HEK293 (cell line): ENCODE measurements around the gene TBC1D4.

Experiments
- CTCF ChIA-PET: fragments of 350-600 bp; formaldehyde crosslinking; extraction: SDS; loops from one replicate; lab custom pipeline; 2021; ENCODE audit warnings: antibody characterized with exemption; lab: Yijun Ruan, JAX
- POLR2A ChIA-PET: fragments of 300-600 bp; formaldehyde crosslinking; extraction: SDS; loops from one replicate; lab custom pipeline; 2020; ENCODE audit warnings: antibody characterized with exemption, inconsistent platforms; lab: Yijun Ruan, JAX
- H3K27ac ChIP-seq: fragments of 200-500 bp; sonication (Bioruptor generic); 2 replicates; pipeline ENCODE4 v1.5.1; 2014; ENCODE audit warnings: low read depth, low read length, control low read depth, inconsistent platforms; ENCODE audit errors: extremely low read depth
- H3K36me3 ChIP-seq, 2 experiments: fragments of 200-500 bp in 1 of 2; sonication (Bioruptor generic) in 1 of 2; 1 replicate in 1 of 2; 2 replicates in 1 of 2; pipeline ENCODE4 v1.5.1; 2014 to 2017; ENCODE audit warnings: inconsistent platforms in 2 of 2, low read length in 2 of 2; ENCODE audit not compliant: control insufficient read depth in 2 of 2, insufficient read depth in 1 of 2
- H3K4me1 ChIP-seq: fragments of 200-500 bp; sonication (Bioruptor generic); 2 replicates; pipeline ENCODE4 v1.5.1; 2014; ENCODE audit warnings: mild to moderate bottlenecking, low read length, inconsistent platforms; ENCODE audit not compliant: control insufficient read depth, insufficient read depth
- H3K4me3 ChIP-seq: 2 replicates; pipeline ENCODE4 v1.5.1; 2011; ENCODE audit warnings: low read depth, mild to moderate bottlenecking, control low read depth, low read length, moderate library complexity
- H3K9me3 ChIP-seq: fragments of 200-500 bp; sonication (Bioruptor generic); 2 replicates; pipeline ENCODE4 v1.5.1; 2014; ENCODE audit warnings: low read depth, low read length, inconsistent platforms; ENCODE audit not compliant: control insufficient read depth, insufficient read depth
- CTCF ChIP-seq: fragments of 450-650 bp; formaldehyde crosslinking; IDR thresholded peaks from 2 replicates; pipeline ENCODE4 v1.5.1; 2016; ENCODE audit warnings: missing biosample characterization, missing genetic modification characterization
- OSR2 ChIP-seq: fragments of 450-650 bp; formaldehyde crosslinking; IDR thresholded peaks from 2 replicates; pipeline ENCODE4 v1.5.1; 2016; ENCODE audit warnings: missing biosample characterization, missing genetic modification characterization
- PRDM1 ChIP-seq: fragments of 450-650 bp; formaldehyde crosslinking; IDR thresholded peaks from 2 replicates; pipeline ENCODE4; 2016; ENCODE audit warnings: missing biosample characterization, missing genetic modification characterization
- PRDM2 ChIP-seq: fragments of 450-650 bp; formaldehyde crosslinking; IDR thresholded peaks from 2 replicates; pipeline ENCODE4 v1.5.1; 2016; ENCODE audit warnings: missing biosample characterization, missing genetic modification characterization, borderline replicate concordance
- PRDM6 ChIP-seq: fragments of 450-650 bp; formaldehyde crosslinking; IDR thresholded peaks from 2 replicates; pipeline ENCODE4 v1.5.1; 2017; ENCODE audit warnings: missing biosample characterization, missing genetic modification characterization
- ZBTB44 ChIP-seq: fragments of 450-650 bp; IDR thresholded peaks from 2 replicates; pipeline ENCODE4 v1.5.1; 2018; ENCODE audit warnings: missing biosample characterization, mild to moderate bottlenecking, missing genetic modification characterization
- ZIC2 ChIP-seq: fragments of 450-650 bp; formaldehyde crosslinking; IDR thresholded peaks from 2 replicates; pipeline ENCODE4 v1.5.1; 2016; ENCODE audit warnings: missing biosample characterization, missing genetic modification characterization
- ZNF132 ChIP-seq: fragments of 450-650 bp; formaldehyde crosslinking; IDR thresholded peaks from 2 replicates; pipeline ENCODE4 v1.5.1; 2017; ENCODE audit warnings: missing biosample characterization, missing genetic modification characterization, borderline replicate concordance
- ZNF16 ChIP-seq: fragments of 450-650 bp; formaldehyde crosslinking; IDR thresholded peaks from 2 replicates; pipeline ENCODE4 v1.5.1; 2016; ENCODE audit warnings: low read depth, missing biosample characterization, missing genetic modification characterization
- ZNF19 ChIP-seq: fragments of 450-650 bp; formaldehyde crosslinking; IDR thresholded peaks from 2 replicates; pipeline ENCODE4; 2016; ENCODE audit warnings: missing biosample characterization, missing genetic modification characterization, low read depth
- ZNF2 ChIP-seq: fragments of 450-650 bp; formaldehyde crosslinking; IDR thresholded peaks from 2 replicates; pipeline ENCODE4 v1.5.1; 2016; ENCODE audit warnings: missing biosample characterization, missing genetic modification characterization
- ZNF324 ChIP-seq: fragments of 450-650 bp; formaldehyde crosslinking; IDR thresholded peaks from 2 replicates; pipeline ENCODE4 v1.5.1; 2016; ENCODE audit warnings: missing biosample characterization, missing genetic modification characterization
- ZNF391 ChIP-seq: fragments of 450-650 bp; formaldehyde crosslinking; IDR thresholded peaks from 2 replicates; pipeline ENCODE4 v1.5.1; 2016; ENCODE audit warnings: low read depth, missing biosample characterization, missing genetic modification characterization, borderline replicate concordance
- ZNF48 ChIP-seq: fragments of 450-650 bp; formaldehyde crosslinking; IDR thresholded peaks from 2 replicates; pipeline ENCODE4 v1.5.1; 2016; ENCODE audit warnings: missing biosample characterization, missing genetic modification characterization
- ZNF514 ChIP-seq: fragments of 450-650 bp; formaldehyde crosslinking; IDR thresholded peaks from 2 replicates; pipeline ENCODE4 v1.5.1; 2016; ENCODE audit warnings: missing biosample characterization, missing genetic modification characterization
- ZNF621 ChIP-seq: fragments of 450-650 bp; formaldehyde crosslinking; IDR thresholded peaks from 2 replicates; pipeline ENCODE4 v1.5.1; 2017; ENCODE audit warnings: missing biosample characterization, missing genetic modification characterization
- ZSCAN23 ChIP-seq: fragments of 450-650 bp; formaldehyde crosslinking; IDR thresholded peaks from 2 replicates; pipeline ENCODE4 v1.5.1; 2016; ENCODE audit warnings: missing biosample characterization, missing genetic modification characterization

Gene TBC1D4

GRCh38 chr13:75363371-75363770 lies 118.6 kb downstream of the TBC1D4 start:
- Histone ChIP-seq H3K4me3 (no peak overlapping the region), H3K4me1 (no peaks in the 10 kb centered on the region), H3K27ac (no peak overlapping the region), H3K9me3 (no peaks in the 10 kb centered on the region), H3K36me3 (no peaks in the 10 kb centered on the region)
- POLR2A ChIA-PET: no interaction called here
- CTCF ChIA-PET: no interaction called here
- no peak for TF ChIP-seq PRDM2 (tag by site-specific recombination)
- TF ChIP-seq ZNF19 (tag by site-specific recombination): no peak
- no peak for TF ChIP-seq ZIC2 (tag by site-specific recombination)
- no peak for TF ChIP-seq ZNF621
- TF ChIP-seq OSR2: no peak
- no peak for TF ChIP-seq ZNF391
- no peak for TF ChIP-seq CTCF (tag by site-specific recombination)

GRCh38 chr13:75362026-75362425 lies 119.9 kb downstream of the TBC1D4 start:
- H3K27ac ChIP-seq: no peak overlapping the region

More at GRCh38 chr13:75362026-75362425, 119.9 kb downstream of the TBC1D4 start:
- CTCF ChIA-PET: no interaction called here
- no peaks in the 10 kb centered on the region for H3K9me3 ChIP-seq
- POLR2A ChIA-PET: no interaction called here
- no peaks in the 10 kb centered on the region for H3K4me1 ChIP-seq
- no peak overlapping the region for H3K4me3 ChIP-seq
- no peaks in the 10 kb centered on the region for H3K36me3 ChIP-seq
- TF ChIP-seq ZNF514 (tag by site-specific recombination): no peak
- TF ChIP-seq PRDM6 (tag by site-specific recombination): no peak
- TF ChIP-seq ZBTB44 (tag by site-specific recombination): no peak
- TF ChIP-seq ZNF16 (tag by site-specific recombination): no peak
- no peak for TF ChIP-seq ZNF48 (tag by site-specific recombination)
- TF ChIP-seq ZNF324: no peak
- TF ChIP-seq ZNF2 (tag by site-specific recombination): no peak
- TF ChIP-seq ZNF132 (tag by site-specific recombination): no peak
- no peak for TF ChIP-seq PRDM1 (tag by site-specific recombination)
- no peak for TF ChIP-seq ZSCAN23 (tag by site-specific recombination)
